KG1 (cell line): ENCODE data around the gene STXBP3.
A peak's percentile ranks its signal among the peaks of the same experiment; 100 is the strongest.
"Not testable (repeated sequence)": the region's sequence is repeated elsewhere in the genome, so short reads cannot be mapped to it uniquely, and the experiment has no call there.

Experiments used
- DNase-seq: peaks from one replicate; lab custom pipeline; 2025; lab: John Stamatoyannopoulos, UW

The STXBP3 gene

GRCh38 chr1:108746382-108747170 lies at the start of gene STXBP3:
STXBP3 (plus strand) TSS chr1:108746674; CDS start chr1:108746738, 64 bp downstream.
- DNase-seq = peak; percentile 96

- no peak for DNase-seq
These were observed 46.8 kb upstream of the STXBP3 start for GRCh38 chr1:108699375-108700332.

GRCh38 chr1:108701176-108701849 lies 45.2 kb upstream of the STXBP3 start:
- DNase-seq = no peak

- not testable (repeated sequence) for DNase-seq
These were observed 44.4 kb upstream of the STXBP3 start for GRCh38 chr1:108702109-108702508.

DNA sequence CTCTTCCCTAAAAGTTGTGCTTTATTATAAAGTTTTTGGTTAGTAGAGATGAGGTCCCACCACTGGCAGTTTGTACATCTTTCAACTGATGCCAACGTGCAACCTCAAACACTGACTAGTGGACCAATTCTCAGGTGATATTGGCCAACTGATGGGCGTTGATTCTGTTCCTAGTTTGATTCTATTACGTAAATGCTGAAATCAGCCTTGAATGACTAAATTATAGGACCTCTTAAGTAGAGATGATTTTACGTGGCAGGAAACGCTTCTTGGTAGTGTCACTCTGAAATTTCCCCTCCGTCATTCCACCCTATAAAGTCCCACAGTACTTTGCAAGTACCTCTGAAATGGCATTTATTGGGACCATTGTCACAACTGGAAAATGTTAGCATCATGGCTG lies 42.5 kb upstream of the STXBP3 start:
- DNase-seq = no peak

- no peak for DNase-seq
These were observed 42.0 kb upstream of the STXBP3 start for GRCh38 chr1:108704496-108704895.

- DNase-seq = no peak
These were observed 39.8 kb upstream of the STXBP3 start for GRCh38 chr1:108706643-108707042.

GRCh38 chr1:108708691-108709660 lies 37.5 kb upstream of the STXBP3 start:
- no peak for DNase-seq

- no peak for DNase-seq
These were observed 33.8 kb upstream of the STXBP3 start, which contains the start of gene FNDC7 for GRCh38 chr1:108712606-108713150. FNDC7 (plus strand) TSS chr1:108712908; CDS start chr1:108712934, 26 bp downstream.

DNA sequence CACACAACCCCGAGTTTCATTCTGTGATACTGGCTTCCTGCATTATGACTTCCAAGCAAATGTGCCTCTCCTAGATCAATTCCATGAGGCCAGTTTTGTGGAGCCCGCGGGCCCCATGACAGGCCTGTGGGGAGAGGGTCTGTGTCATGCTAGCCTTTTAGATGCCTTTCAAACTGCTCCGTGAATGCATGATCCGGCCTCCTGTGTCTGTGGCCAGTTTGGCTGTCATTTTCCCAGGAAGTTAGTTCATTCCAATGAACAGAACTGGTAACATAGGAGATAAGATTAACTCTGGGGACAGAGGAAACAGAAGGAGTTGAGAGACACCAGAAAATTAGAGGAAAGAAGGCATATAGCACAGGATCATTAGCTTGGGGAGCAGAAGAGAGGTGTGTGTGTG lies 30.5 kb upstream of the STXBP3 start:
- no peak for DNase-seq

GRCh38 chr1:108716437-108717230 lies 29.8 kb upstream of the STXBP3 start:
- DNase-seq = no peak

DNA sequence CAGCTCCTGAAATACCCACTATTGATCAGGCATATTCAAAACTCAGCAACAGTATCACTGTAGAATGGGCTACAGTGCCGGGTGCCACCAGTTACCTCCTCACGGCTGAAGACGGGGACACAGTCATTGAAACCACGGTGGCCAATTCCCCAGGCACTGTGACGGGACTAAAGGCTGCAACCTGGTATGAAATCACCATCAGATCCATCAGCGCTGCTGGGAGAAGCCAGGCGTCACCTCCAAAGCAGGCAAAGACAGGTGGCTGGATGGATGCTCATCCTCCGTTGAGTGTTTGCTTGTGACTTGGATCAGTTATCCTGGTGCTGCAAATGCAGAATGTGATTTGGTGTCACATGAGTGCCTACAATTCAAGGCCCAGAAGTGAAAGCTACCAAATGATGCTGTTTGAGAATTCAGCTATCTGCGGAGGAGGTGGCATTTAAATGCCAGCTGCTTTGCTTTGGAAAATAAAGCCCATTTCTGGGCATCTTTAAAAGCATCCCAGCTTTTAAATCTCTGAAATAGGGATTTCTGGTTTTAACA lies 28.6 kb upstream of the STXBP3 start:
- no peak for DNase-seq

GRCh38 chr1:108718927-108719655 lies 27.4 kb upstream of the STXBP3 start:
- DNase-seq = no peak

DNA sequence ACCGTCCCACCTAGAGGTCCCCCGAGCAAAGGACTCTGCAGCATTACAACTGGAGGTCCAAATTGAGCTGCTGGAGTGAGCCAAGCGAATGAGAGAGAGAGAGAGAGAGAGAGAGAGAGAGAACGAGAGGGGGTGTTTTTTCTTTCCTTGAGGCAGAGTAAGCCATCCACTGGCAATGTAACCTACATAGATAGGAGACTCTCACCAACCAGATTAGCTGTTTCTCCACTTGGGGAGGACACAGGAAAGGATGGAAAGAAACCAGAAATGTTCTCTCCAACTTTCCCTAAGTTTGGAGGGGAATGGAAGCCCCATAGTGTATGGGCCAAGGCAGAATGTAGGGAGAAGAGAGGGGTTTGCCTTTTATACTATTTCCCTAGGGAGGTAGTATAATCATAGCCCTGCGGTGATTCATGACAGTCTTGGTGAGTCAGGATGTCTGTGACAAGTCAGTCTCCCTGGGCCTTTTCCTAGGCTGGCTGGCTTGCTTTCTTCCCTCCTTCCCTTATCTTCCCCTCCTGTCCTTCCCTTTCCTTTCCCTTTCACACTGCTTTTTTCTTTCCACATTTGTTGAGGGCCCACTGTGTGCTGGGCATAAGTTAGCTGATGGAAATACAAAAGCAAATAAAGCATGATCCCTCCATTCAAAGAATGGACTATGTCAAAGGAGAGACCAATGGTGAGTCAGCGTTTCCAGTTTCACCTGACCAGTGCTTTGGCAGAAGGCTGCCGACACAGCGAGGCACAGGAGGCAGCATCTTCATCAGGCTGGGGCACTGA lies 26.6 kb upstream of the STXBP3 start:
- no peak for DNase-seq

GRCh38 chr1:108722292-108722691 lies 24.2 kb upstream of the STXBP3 start:
- no peak for DNase-seq

DNA sequence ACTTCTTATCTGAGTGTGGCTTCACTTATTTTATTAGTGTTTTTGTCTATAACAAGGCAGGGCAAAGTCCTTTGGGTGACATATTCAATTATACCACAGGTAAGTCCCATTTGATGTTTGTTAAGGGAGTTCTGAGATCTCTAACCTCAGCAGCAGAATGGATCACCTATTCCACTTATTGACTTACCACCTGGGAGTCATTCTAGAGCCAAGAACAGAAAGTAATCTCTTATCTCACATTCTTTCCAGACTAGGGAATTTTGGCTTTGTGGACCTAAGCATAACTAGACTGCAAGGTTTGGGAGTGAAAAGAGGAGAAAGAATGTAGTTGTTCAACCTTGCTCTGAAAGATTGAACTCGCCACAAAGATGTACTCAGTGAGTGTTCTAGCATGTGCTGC lies 20.6 kb upstream of the STXBP3 start:
- no peak for DNase-seq

- DNase-seq = no peak
These were observed 18.0 kb upstream of the STXBP3 start for GRCh38 chr1:108728327-108728923.

DNA sequence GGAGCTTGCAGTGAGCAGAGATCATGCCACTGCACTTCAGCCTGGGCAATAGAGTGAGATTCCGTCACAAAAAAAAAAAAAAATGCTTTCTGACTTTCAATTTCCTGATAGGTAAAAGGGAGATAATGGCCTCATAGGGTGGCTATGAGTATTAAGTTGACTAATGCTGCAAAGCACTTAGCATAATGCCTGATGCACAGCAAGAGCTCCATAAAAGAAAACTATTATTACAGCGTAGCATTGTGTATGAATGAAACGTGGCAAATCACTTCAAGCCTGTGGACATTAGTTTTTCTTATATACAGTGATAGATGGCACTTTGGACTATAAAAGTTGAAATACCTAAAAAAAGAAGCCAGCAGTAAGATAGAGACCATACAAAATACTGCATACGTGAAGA lies 17.0 kb upstream of the STXBP3 start:
- DNase-seq = no peak
